GM12878 (cell line): ENCODE measurements around the gene ATP5PO. TPM values are rescaled to one million over a fixed set of nuclear protein-coding genes. Genes with fewer than 3 reads are reported as not detected.

Source experiments
- ATAC-seq: fragments of 200-7000 bp; cut with Tn5 transposase; 3 replicates; pipeline ENCODE4 v1.9.1; 2020; ENCODE audit warnings: mild to moderate bottlenecking, moderate library complexity
- BruUV-seq: library from RNA; stranded (reverse); fragments of 400-500 nt; replicated peaks from 2 replicates; lab custom pipeline; 2021; lab: Mats Ljungman, UMichigan
- CTCF ChIA-PET: fragments of 300-600 bp; sonication (Branson Sonifier 250); formaldehyde crosslinking; extraction: SDS; loops from one replicate; lab custom pipeline; 2021; ENCODE audit warnings: inconsistent platforms; lab: Yijun Ruan, JAX
- POLR2A ChIA-PET: fragments of 350-600 bp; formaldehyde crosslinking; extraction: SDS; loops from one replicate; lab custom pipeline; 2021; ENCODE audit warnings: inconsistent platforms; lab: Charles Lee
- RAD21 ChIA-PET: fragments of 300-600 bp; sonication (Branson Sonifier 250); formaldehyde crosslinking; loops from one replicate; lab custom pipeline; 2023; ENCODE audit warnings: antibody characterized with exemption; ENCODE audit not compliant: unreplicated experiment; lab: Charles Lee
- SMC1A ChIA-PET: fragments of 300-600 bp; sonication (Branson Sonifier 250); formaldehyde crosslinking; loops from one replicate; lab custom pipeline; 2023; ENCODE audit not compliant: unreplicated experiment, uncharacterized antibody; lab: Charles Lee
- DNase-seq: peaks from one replicate; pipeline ENCODE4 v3.0.0-alpha.2; 2011; ENCODE audit warnings: low read depth, low spot score
- FAIRE-seq: peaks from 3 replicates; lab custom pipeline; 2011; peaks lifted over from hg19 to GRCh38; lab: Jason Lieb, UNC
- H2AFZ ChIP-seq: 2 replicates; pipeline ENCODE4 v1.6.0; 2011; ENCODE audit warnings: low read depth, low read length, control low read depth; ENCODE audit not compliant: control insufficient read depth
- H3K27ac ChIP-seq: 2 replicates; pipeline ENCODE4 v1.5.1; 2011; ENCODE audit warnings: control low read depth; ENCODE audit not compliant: control insufficient read depth, insufficient read depth
- H3K27me3 ChIP-seq, 2 experiments: replicated peaks in 1 of 2; 2 replicates each; pipeline versions ENCODE4 v1.6.0 to v1.6.1; 2011; ENCODE audit warnings: low read length in 1 of 2; ENCODE audit not compliant: control insufficient read depth in 2 of 2, insufficient read depth in 2 of 2
- H3K36me3 ChIP-seq, 2 experiments: 2 replicates each; pipeline ENCODE4 v1.5.1; 2011; ENCODE audit warnings: low read length in 1 of 2; ENCODE audit not compliant: control insufficient read depth in 2 of 2, insufficient read depth in 2 of 2
- H3K4me1 ChIP-seq: 2 replicates; pipeline ENCODE4 v1.6.1; 2011; ENCODE audit warnings: mild to moderate bottlenecking, low read length, moderate library complexity, mixed read lengths; ENCODE audit not compliant: control insufficient read depth, insufficient read depth
- H3K4me2 ChIP-seq: 2 replicates; pipeline ENCODE4 v1.6.0; 2011; ENCODE audit warnings: control low read depth; ENCODE audit not compliant: control insufficient read depth, insufficient read depth
- H3K4me3 ChIP-seq: fragments of 200-600 bp; sonication (generic); 2 replicates; pipeline ENCODE4 v1.5.1; 2016
- H3K79me2 ChIP-seq: 2 replicates; pipeline ENCODE4 v1.6.0; 2011; ENCODE audit warnings: low read length; ENCODE audit not compliant: control insufficient read depth, insufficient read depth
- H3K9ac ChIP-seq: 2 replicates; pipeline ENCODE4 v1.8.0; 2011; ENCODE audit warnings: low read length, control low read depth, mixed read lengths; ENCODE audit not compliant: control insufficient read depth, insufficient read depth
- H3K9me3 ChIP-seq: replicated peaks from 3 replicates; pipeline ENCODE4 v1.5.1; 2011; ENCODE audit warnings: mild to moderate bottlenecking, low read length; ENCODE audit not compliant: control insufficient read depth, insufficient read depth
- H4K20me1 ChIP-seq: 2 replicates; pipeline ENCODE4 v1.6.0; 2011; ENCODE audit not compliant: control insufficient read depth, insufficient read depth
- BCLAF1 ChIP-seq: fragments of 450-650 bp; IDR thresholded peaks from 2 replicates; pipeline ENCODE4 v1.6.1; 2017; ENCODE audit warnings: antibody characterized with exemption, mild to moderate bottlenecking, moderate library complexity
- CBX5 ChIP-seq: sonication (generic); IDR thresholded peaks from 2 replicates; pipeline ENCODE4 v1.6.1; 2016; ENCODE audit warnings: low read depth, moderate library complexity, mild to moderate bottlenecking, inconsistent platforms
- FOS ChIP-seq: IDR thresholded peaks from 3 replicates; pipeline ENCODE4 v1.6.1; 2011; ENCODE audit warnings: borderline replicate concordance; ENCODE audit not compliant: insufficient read length; ENCODE audit errors: extremely low read depth
- GABPA ChIP-seq: IDR thresholded peaks from 2 replicates; pipeline ENCODE4 v1.6.1; 2014; ENCODE audit warnings: antibody characterized with exemption, low read depth, mild to moderate bottlenecking, inconsistent platforms
- HDAC2 ChIP-seq: fragments of 200-600 bp; sonication (generic); IDR thresholded peaks from 2 replicates; pipeline ENCODE4 v1.6.1; 2017
- MEF2A ChIP-seq: IDR thresholded peaks from 2 replicates; pipeline ENCODE4 v1.6.1; 2011; ENCODE audit warnings: low read depth, mild to moderate bottlenecking, low read length, moderate library complexity; ENCODE audit not compliant: insufficient read depth
- SIX5 ChIP-seq: IDR thresholded peaks from 2 replicates; pipeline ENCODE4 v1.6.1; 2011; ENCODE audit warnings: mild to moderate bottlenecking, low read depth, low read length, moderate library complexity; ENCODE audit not compliant: severe bottlenecking
- SPI1 ChIP-seq: IDR thresholded peaks from 2 replicates; pipeline ENCODE4 v1.6.1; 2011; ENCODE audit warnings: low read depth, mild to moderate bottlenecking, low read length, moderate library complexity, borderline replicate concordance; ENCODE audit not compliant: insufficient read depth
- TAF1 ChIP-seq: IDR thresholded peaks from 2 replicates; pipeline ENCODE4 v1.6.1; 2011; ENCODE audit warnings: mild to moderate bottlenecking, low read depth, low read length, borderline replicate concordance
- TCF7 ChIP-seq: IDR thresholded peaks from 2 replicates; pipeline ENCODE4 v1.6.1; 2014; ENCODE audit warnings: antibody characterized with exemption, borderline replicate concordance
- ZNF384 ChIP-seq: IDR thresholded peaks from 2 replicates; pipeline ENCODE4 v1.6.1; 2012; ENCODE audit warnings: low read depth, mild to moderate bottlenecking, low read length, improper control_type of control experiment, borderline replicate concordance
- ZNF687 ChIP-seq: fragments of 450-650 bp; IDR thresholded peaks from 2 replicates; pipeline ENCODE4 v1.6.1; 2017; ENCODE audit warnings: mild to moderate bottlenecking, moderate library complexity
- WGBS: methylation state at CpG from one replicate; pipeline ENCODE4 v1.1.6; 2016; ENCODE audit warnings: low lambda C conversion rate; ENCODE audit not compliant: insufficient replicate concordance, insufficient coverage; ENCODE audit errors: missing lambda C conversion rate; 5-methylcytosine and 5-hydroxymethylcytosine counted together
- in situ Hi-C: fragments of 300-500 bp; cut with MboI; formaldehyde crosslinking; loops from 9 replicates; pipeline ENCODE4 v1.14.3; 2018; ENCODE audit warnings: mixed read lengths
- intact Hi-C: fragments of 100-400 bp; cut with micrococcal nuclease; formaldehyde crosslinking; loops from one replicate; pipeline ENCODE4 v1.14.2; 2022; ENCODE audit not compliant: unreplicated experiment
- polyA plus RNA-seq, 11 experiments: library from polyadenylated mRNA; depleted of rRNA in 4 of 11; unstranded in 6 of 11; stranded (reverse) in 5 of 11; fragments of >200 nt; fragmentation: Nextera tagmentation in 4 of 11; fragmentation: Illumina TruSeq in 1 of 11; extraction: Ambion mirVana in 4 of 11; extraction: Trizol in 1 of 11; gene quantifications; 1 replicate in 1 of 11; 2 replicates in 10 of 11; pipeline versions ENCODE4 v1.2.1 to v1.2.3, GENCODE V29; 2011 to 2016; ENCODE audit warnings: inconsistent platforms in 2 of 11, missing spikeins in 2 of 11, low read depth in 1 of 11
- total RNA-seq, 4 experiments: library from RNA; depleted of rRNA in 3 of 4; stranded (reverse); fragments of >200 nt in 3 of 4; fragmentation: Illumina TruSeq in 1 of 4; extraction: Trizol in 1 of 4; gene quantifications; 2 replicates each; pipeline versions ENCODE4 v1.2.1 to v1.2.3, GENCODE V29; 2013 to 2021
- TF ChIP-seq, protein P1 (sequence below): fragments of 450-650 bp; IDR thresholded peaks from 2 replicates; pipeline ENCODE4 v1.6.1; 2017; ENCODE audit warnings: mild to moderate bottlenecking, low read depth, inconsistent platforms; ENCODE audit not compliant: poor library complexity, severe bottlenecking
- TF ChIP-seq, protein P2 (sequence below): fragments of 450-650 bp; IDR thresholded peaks from 2 replicates; pipeline ENCODE4 v1.6.1; 2014; ENCODE audit warnings: mild to moderate bottlenecking

ATP5PO gene
- total and polyA plus RNA-seq, 10 of the 15 experiments (the other 5 are each of a cell fraction or from before 2014, with no cell fraction given), result 251 to 1,656 (median 470) TPM

- in situ Hi-C loops, result no loop called here
- RAD21 ChIA-PET, result interaction anchor here (1.0 kb wide), 1 partner anchor 11 kb away, joined by 4 read pairs; no protein-coding TSS in a partner anchor
- Histone ChIP-seq H2AFZ (no peak overlapping the region), H3K4me2 (no peak overlapping the region), H3K79me2 (no peaks in the 10 kb centered on the region), H3K9ac (no peak overlapping the region), H3K4me3 (no peak overlapping the region), H4K20me1 (no peaks in the 10 kb centered on the region), H3K27ac (no peak overlapping the region), H3K4me1 (peaks cover 9% of the 10 kb centered on the region), H3K27me3 (no peaks in the 10 kb centered on the region), H3K9me3 (peaks cover 2% of the 10 kb centered on the region; the same call in 2 of the 3 replicates), H3K36me3 (no peaks in the 10 kb centered on the region)
- FAIRE-seq, result no peak
- no peak for ATAC-seq
- POLR2A ChIA-PET, result no interaction called here
- intact Hi-C loops, result no loop called here
- CTCF ChIA-PET, result interaction anchor here (1.3 to 1.5 kb wide), 2 partner anchors 16 to 18 kb away, joined by 3 to 4 read pairs; no protein-coding TSS in a partner anchor
- no peak for DNase-seq
- SMC1A ChIA-PET, result no interaction called here
- WGBS, result 88% methylated on average over 5 of the region's 5 CpGs
- BruUV-seq, result no TSS peak
- TF ChIP-seq, protein P1, sequence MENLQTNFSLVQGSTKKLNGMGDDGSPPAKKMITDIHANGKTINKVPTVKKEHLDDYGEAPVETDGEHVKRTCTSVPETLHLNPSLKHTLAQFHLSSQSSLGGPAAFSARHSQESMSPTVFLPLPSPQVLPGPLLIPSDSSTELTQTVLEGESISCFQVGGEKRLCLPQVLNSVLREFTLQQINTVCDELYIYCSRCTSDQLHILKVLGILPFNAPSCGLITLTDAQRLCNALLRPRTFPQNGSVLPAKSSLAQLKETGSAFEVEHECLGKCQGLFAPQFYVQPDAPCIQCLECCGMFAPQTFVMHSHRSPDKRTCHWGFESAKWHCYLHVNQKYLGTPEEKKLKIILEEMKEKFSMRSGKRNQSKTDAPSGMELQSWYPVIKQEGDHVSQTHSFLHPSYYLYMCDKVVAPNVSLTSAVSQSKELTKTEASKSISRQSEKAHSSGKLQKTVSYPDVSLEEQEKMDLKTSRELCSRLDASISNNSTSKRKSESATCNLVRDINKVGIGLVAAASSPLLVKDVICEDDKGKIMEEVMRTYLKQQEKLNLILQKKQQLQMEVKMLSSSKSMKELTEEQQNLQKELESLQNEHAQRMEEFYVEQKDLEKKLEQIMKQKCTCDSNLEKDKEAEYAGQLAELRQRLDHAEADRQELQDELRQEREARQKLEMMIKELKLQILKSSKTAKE, result no peak
- TF ChIP-seq SIX5 (no peak), CBX5 (no peak), ZNF384 (no peak), GABPA (no peak), MEF2A (no peak), HDAC2 (no peak), TCF7 (no peak), TAF1 (no peak), ZNF687 (no peak), BCLAF1 (no peak), SPI1 (no peak), FOS (no peak)
- TF ChIP-seq, protein P2, sequence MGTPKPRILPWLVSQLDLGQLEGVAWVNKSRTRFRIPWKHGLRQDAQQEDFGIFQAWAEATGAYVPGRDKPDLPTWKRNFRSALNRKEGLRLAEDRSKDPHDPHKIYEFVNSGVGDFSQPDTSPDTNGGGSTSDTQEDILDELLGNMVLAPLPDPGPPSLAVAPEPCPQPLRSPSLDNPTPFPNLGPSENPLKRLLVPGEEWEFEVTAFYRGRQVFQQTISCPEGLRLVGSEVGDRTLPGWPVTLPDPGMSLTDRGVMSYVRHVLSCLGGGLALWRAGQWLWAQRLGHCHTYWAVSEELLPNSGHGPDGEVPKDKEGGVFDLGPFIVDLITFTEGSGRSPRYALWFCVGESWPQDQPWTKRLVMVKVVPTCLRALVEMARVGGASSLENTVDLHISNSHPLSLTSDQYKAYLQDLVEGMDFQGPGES, result no peak
These were observed 25.3 kb upstream of the ATP5PO start for GRCh38 chr21:33940881-33941245.
